Liver (tissue), 9 donors: Measurements from ENCODE around the gene INPP5K. TPM values are rescaled to one million over a fixed set of nuclear protein-coding genes. Genes with fewer than 3 reads are reported as not detected.

Experiments
- DNase-seq: peaks from one replicate; pipeline ENCODE4 v3.0.0-alpha.2; 2017; ENCODE audit warnings: low spot score
- H3K27ac ChIP-seq, 2 donors: one replicate each; pipeline ENCODE4 v1.7.0; 2013; ENCODE audit warnings: inconsistent platforms in 2 of 2, low read length in 2 of 2, control low read depth in 1 of 2, low read depth in 1 of 2, mild to moderate bottlenecking in 1 of 2
- H3K27me3 ChIP-seq, 4 donors: one replicate each; pipeline versions ENCODE4 v1.6.1 to v1.7.0; 2013; ENCODE audit warnings: low read length in 3 of 4, inconsistent platforms in 1 of 4, mild to moderate bottlenecking in 1 of 4, moderate library complexity in 1 of 4; ENCODE audit not compliant: control insufficient read depth in 4 of 4, insufficient read depth in 4 of 4
- H3K36me3 ChIP-seq, 4 donors: one replicate each; pipeline versions ENCODE4 v1.6.1 to v1.7.0; 2013; ENCODE audit warnings: low read length in 3 of 4, mild to moderate bottlenecking in 3 of 4, low read depth in 1 of 4, moderate library complexity in 1 of 4; ENCODE audit not compliant: control insufficient read depth in 4 of 4, insufficient read depth in 3 of 4
- H3K4me1 ChIP-seq, 4 donors: one replicate each; pipeline versions ENCODE4 v1.6.1 to v1.7.0; 2013; ENCODE audit warnings: low read length in 3 of 4, mild to moderate bottlenecking in 3 of 4, moderate library complexity in 1 of 4; ENCODE audit not compliant: control insufficient read depth in 4 of 4, insufficient read depth in 4 of 4
- H3K4me3 ChIP-seq, 3 donors: one replicate each; pipeline versions ENCODE4 v1.6.1 to v1.7.0; 2013; ENCODE audit warnings: low read length in 3 of 3, control low read depth in 1 of 3, low read depth in 1 of 3, mild to moderate bottlenecking in 1 of 3
- H3K9ac ChIP-seq, 2 donors: one replicate each; pipeline ENCODE4 v1.7.0; 2013; ENCODE audit warnings: low read length in 2 of 2, mild to moderate bottlenecking in 2 of 2, moderate library complexity in 2 of 2, control low read depth in 1 of 2, low read depth in 1 of 2
- H3K9me3 ChIP-seq, 4 donors: one replicate each; pipeline versions ENCODE4 v1.6.1 to v1.7.0; 2013; ENCODE audit warnings: low read length in 3 of 4; ENCODE audit not compliant: control insufficient read depth in 4 of 4
- EGR1 ChIP-seq, 2 donors: IDR thresholded peaks; 2 replicates each; pipeline ENCODE4 v1.6.1; 2016 to 2018; ENCODE audit warnings: antibody characterized with exemption in 2 of 2, low read depth in 2 of 2
- FOXA1 ChIP-seq: IDR thresholded peaks from 2 replicates; pipeline ENCODE4 v1.6.1; 2016; ENCODE audit warnings: antibody characterized with exemption
- FOXA2 ChIP-seq: IDR thresholded peaks from 2 replicates; pipeline ENCODE4 v1.6.1; 2016; ENCODE audit warnings: antibody characterized with exemption
- HNF4A ChIP-seq, 2 donors: conservative IDR thresholded peaks; 2 replicates each; pipeline ENCODE4 v1.6.1; 2016; ENCODE audit warnings: antibody characterized with exemption in 2 of 2, mild to moderate bottlenecking in 2 of 2
- JUND ChIP-seq, 2 donors: IDR thresholded peaks; 2 replicates each; pipeline ENCODE4 v1.6.1; 2016; ENCODE audit warnings: antibody characterized with exemption in 2 of 2
- NR2F2 ChIP-seq: IDR thresholded peaks from 2 replicates; pipeline ENCODE4 v1.6.1; 2016; ENCODE audit warnings: antibody characterized with exemption
- RAD21 ChIP-seq, 2 donors: IDR thresholded peaks; 2 replicates each; pipeline ENCODE4 v1.6.1; 2016; ENCODE audit warnings: antibody characterized with exemption in 2 of 2, mild to moderate bottlenecking in 2 of 2
- RXRA ChIP-seq, 2 donors: IDR thresholded peaks; 2 replicates each; pipeline ENCODE4 v1.6.1; 2017 to 2018; ENCODE audit warnings: antibody characterized with exemption in 2 of 2, mild to moderate bottlenecking in 1 of 2
- SP1 ChIP-seq: IDR thresholded peaks from 2 replicates; pipeline ENCODE4 v1.6.1; 2018; ENCODE audit warnings: antibody characterized with exemption, mild to moderate bottlenecking
- TAF1 ChIP-seq: conservative IDR thresholded peaks from 2 replicates; pipeline ENCODE4 v1.6.1; 2016; ENCODE audit warnings: antibody characterized with exemption, mild to moderate bottlenecking
- WGBS: extraction: QIAGEN DNeasy Blood & Tissue Kit; methylation state at CpG from one replicate; pipeline ENCODE4 v1.1.7; 2013; 5-methylcytosine and 5-hydroxymethylcytosine counted together
- polyA plus RNA-seq, 2 donors: library from polyadenylated mRNA; stranded (reverse) in 1 of 2; unstranded in 1 of 2; fragments of 200-250 nt in 1 of 2; fragments of >200 nt in 1 of 2; fragmentation: Nextera tagmentation in 1 of 2; extraction: Ambion mirVana in 1 of 2; gene quantifications; one replicate each; pipeline versions ENCODE4 v1.2.1 to v1.2.3, GENCODE V29; 2013 to 2015
- total RNA-seq, 2 donors: library from RNA; depleted of rRNA; stranded (reverse); fragments of >200 nt; gene quantifications; one replicate each; pipeline ENCODE4 v1.2.3, GENCODE V29; 2014
- TF ChIP-seq, protein P1 (sequence below): fragments of 150-350 bp; IDR thresholded peaks from 2 replicates; pipeline ENCODE4 v1.5.1; 2017; ENCODE audit warnings: improper control_type of control experiment, low read depth, low read length; ENCODE audit not compliant: missing input control
- TF ChIP-seq, protein P2 (sequence below): IDR thresholded peaks from 2 replicates; pipeline ENCODE4 v1.6.1; 2016; ENCODE audit warnings: antibody characterized with exemption
- TF ChIP-seq, protein P3 (sequence below): IDR thresholded peaks from 2 replicates; pipeline ENCODE4 v1.6.1; 2016; ENCODE audit warnings: antibody characterized with exemption
- TF ChIP-seq, protein P4 (sequence below): IDR thresholded peaks from 2 replicates; pipeline ENCODE4 v1.6.1; 2016; ENCODE audit warnings: antibody characterized with exemption, mild to moderate bottlenecking
- donor health status: healthy.
- donor health status: healthy.
- donor health status: healthy.
- donor health status: healthy.
- donor health status: healthy.

Gene INPP5K
- total and polyA plus RNA-seq, 4 donors: 9.9 to 47.1 (median 15.9) TPM

DNA sequence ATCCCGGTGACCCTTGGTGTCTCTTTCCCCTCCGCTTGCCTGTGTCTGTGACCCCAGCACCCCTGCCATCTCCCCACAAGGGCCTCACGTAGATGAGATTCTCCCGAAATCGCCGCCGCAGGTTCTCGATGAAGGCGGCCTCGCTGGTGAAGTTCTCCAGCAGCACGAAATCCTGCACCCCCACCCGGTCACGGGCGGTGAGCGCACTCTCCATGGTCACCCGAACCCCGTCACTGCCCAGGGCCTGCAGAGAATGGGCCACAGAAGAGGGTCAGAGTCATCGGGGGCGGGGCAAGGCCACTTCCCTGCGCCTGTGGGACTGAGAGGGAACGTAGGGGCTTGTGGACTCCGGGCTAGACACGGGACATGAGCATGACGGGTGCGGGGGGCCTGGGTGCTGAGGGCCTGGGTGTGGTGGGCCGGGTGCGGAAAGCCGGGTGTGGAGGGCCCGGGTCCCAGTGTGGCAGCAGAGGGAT is 32.3 kb downstream of the INPP5K start (continued):
- TF ChIP-seq, protein P1, sequence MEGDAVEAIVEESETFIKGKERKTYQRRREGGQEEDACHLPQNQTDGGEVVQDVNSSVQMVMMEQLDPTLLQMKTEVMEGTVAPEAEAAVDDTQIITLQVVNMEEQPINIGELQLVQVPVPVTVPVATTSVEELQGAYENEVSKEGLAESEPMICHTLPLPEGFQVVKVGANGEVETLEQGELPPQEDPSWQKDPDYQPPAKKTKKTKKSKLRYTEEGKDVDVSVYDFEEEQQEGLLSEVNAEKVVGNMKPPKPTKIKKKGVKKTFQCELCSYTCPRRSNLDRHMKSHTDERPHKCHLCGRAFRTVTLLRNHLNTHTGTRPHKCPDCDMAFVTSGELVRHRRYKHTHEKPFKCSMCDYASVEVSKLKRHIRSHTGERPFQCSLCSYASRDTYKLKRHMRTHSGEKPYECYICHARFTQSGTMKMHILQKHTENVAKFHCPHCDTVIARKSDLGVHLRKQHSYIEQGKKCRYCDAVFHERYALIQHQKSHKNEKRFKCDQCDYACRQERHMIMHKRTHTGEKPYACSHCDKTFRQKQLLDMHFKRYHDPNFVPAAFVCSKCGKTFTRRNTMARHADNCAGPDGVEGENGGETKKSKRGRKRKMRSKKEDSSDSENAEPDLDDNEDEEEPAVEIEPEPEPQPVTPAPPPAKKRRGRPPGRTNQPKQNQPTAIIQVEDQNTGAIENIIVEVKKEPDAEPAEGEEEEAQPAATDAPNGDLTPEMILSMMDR: no peak
- TF ChIP-seq RXRA (IDR thresholded peaks at IDR 0.05): no peak
- no peak for TF ChIP-seq HNF4A (conservative IDR thresholded peaks at IDR 0.05)
- TF ChIP-seq, protein P2, sequence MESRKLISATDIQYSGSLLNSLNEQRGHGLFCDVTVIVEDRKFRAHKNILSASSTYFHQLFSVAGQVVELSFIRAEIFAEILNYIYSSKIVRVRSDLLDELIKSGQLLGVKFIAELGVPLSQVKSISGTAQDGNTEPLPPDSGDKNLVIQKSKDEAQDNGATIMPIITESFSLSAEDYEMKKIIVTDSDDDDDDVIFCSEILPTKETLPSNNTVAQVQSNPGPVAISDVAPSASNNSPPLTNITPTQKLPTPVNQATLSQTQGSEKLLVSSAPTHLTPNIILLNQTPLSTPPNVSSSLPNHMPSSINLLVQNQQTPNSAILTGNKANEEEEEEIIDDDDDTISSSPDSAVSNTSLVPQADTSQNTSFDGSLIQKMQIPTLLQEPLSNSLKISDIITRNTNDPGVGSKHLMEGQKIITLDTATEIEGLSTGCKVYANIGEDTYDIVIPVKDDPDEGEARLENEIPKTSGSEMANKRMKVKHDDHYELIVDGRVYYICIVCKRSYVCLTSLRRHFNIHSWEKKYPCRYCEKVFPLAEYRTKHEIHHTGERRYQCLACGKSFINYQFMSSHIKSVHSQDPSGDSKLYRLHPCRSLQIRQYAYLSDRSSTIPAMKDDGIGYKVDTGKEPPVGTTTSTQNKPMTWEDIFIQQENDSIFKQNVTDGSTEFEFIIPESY: no peak
- no peak for TF ChIP-seq TAF1
- no peak for TF ChIP-seq NR2F2

DNA sequence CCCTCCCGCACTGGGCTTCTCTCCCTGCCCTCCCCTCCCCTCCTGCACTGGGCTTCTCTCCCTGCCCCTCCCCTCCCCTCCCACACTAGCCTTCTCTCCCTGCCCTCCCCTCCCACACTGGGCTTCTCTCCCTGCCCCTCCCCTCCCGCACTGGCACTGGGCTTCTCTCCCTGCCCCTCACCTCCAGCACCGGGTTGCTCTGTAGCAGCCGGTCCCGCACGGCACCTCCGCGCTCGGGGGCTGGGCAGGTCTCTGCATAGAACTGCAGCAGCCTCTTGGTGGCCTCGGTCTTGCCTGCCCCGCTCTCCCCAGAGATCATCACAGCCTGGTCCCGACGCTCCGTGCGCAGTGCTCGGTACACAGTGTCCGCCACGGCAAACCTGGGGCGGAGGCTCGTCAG is 33.7 kb downstream of the INPP5K start:
- WGBS: 86% methylated on average over 20 of the region's 20 CpGs
- DNase-seq: no peak
- Histone ChIP-seq H3K27me3 (no peaks in the 10 kb centered on the region), H3K4me1 (peaks cover 5 to 34% (median 9%) of the 10 kb centered on the region in 4 donors), H3K27ac (no peak overlapping the region), H3K36me3 (peaks cover 8 to 25% (median 17%) of the 10 kb centered on the region in 4 donors), H3K9ac (no peak overlapping the region), H3K9me3 (no peaks in the 10 kb centered on the region), H3K4me3 (no peak overlapping the region)
- TF ChIP-seq, protein P3, sequence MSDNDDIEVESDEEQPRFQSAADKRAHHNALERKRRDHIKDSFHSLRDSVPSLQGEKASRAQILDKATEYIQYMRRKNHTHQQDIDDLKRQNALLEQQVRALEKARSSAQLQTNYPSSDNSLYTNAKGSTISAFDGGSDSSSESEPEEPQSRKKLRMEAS: no peak
- no peak for TF ChIP-seq FOXA1
- TF ChIP-seq EGR1 (IDR thresholded peaks at IDR 0.05; ENCODE audit: low read depth in 2 of 2): no peak

DNA sequence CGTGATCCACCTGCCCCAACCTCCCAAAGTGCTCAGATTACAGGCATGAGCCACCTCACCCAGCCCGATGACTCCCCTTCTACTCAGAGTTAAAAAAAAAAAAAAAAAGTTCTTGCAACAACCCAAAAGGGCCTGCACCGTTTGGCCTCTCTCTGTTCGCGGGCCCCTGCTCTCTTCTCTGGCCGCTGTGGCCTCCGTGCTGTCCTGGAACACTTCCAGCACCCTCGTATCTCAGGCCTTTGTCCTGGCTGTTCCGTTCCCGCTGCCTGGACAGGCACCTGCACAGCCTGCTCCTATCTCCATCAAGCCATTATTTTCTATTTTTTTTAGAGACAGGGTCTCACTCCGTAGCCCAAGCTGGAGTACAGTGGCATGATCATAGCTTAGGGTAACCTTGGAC is 34.7 kb downstream of the INPP5K start:
- DNase-seq: no peak
- H3K27ac ChIP-seq: no peak overlapping the region
- WGBS: 66% methylated on average over 11 of the region's 11 CpGs
- H3K36me3 ChIP-seq: peaks cover 11 to 31% (median 18%) of the 10 kb centered on the region in 4 donors
- H3K9ac ChIP-seq: no peak overlapping the region
- no peaks in the 10 kb centered on the region for H3K27me3 ChIP-seq
- H3K4me3 ChIP-seq: no peak overlapping the region
- peaks cover 2 to 25% (median 8%) of the 10 kb centered on the region in 4 donors for H3K4me1 ChIP-seq
- H3K9me3 ChIP-seq: no peaks in the 10 kb centered on the region
- TF ChIP-seq FOXA2 (no peak), JUND (IDR thresholded peaks at IDR 0.05) (no peak), RAD21 (IDR thresholded peaks at IDR 0.05) (no peak), HNF4A (conservative IDR thresholded peaks at IDR 0.05) (no peak), SP1 (no peak), FOXA1 (no peak), EGR1 (IDR thresholded peaks at IDR 0.05; ENCODE audit: low read depth in 2 of 2) (no peak)
- TF ChIP-seq, protein P3: no peak
- TF ChIP-seq, protein P4, sequence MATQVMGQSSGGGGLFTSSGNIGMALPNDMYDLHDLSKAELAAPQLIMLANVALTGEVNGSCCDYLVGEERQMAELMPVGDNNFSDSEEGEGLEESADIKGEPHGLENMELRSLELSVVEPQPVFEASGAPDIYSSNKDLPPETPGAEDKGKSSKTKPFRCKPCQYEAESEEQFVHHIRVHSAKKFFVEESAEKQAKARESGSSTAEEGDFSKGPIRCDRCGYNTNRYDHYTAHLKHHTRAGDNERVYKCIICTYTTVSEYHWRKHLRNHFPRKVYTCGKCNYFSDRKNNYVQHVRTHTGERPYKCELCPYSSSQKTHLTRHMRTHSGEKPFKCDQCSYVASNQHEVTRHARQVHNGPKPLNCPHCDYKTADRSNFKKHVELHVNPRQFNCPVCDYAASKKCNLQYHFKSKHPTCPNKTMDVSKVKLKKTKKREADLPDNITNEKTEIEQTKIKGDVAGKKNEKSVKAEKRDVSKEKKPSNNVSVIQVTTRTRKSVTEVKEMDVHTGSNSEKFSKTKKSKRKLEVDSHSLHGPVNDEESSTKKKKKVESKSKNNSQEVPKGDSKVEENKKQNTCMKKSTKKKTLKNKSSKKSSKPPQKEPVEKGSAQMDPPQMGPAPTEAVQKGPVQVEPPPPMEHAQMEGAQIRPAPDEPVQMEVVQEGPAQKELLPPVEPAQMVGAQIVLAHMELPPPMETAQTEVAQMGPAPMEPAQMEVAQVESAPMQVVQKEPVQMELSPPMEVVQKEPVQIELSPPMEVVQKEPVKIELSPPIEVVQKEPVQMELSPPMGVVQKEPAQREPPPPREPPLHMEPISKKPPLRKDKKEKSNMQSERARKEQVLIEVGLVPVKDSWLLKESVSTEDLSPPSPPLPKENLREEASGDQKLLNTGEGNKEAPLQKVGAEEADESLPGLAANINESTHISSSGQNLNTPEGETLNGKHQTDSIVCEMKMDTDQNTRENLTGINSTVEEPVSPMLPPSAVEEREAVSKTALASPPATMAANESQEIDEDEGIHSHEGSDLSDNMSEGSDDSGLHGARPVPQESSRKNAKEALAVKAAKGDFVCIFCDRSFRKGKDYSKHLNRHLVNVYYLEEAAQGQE: no peak
